Hepatocyte (in vitro differentiated cells): ENCODE results near the gene CRBN.

Source experiments
- EZH2 ChIP-seq: fragments of 200-600 bp; sonication (generic); IDR thresholded peaks from 2 replicates; pipeline ENCODE4 v1.6.1; 2016; ENCODE audit warnings: antibody characterized with exemption, mild to moderate bottlenecking, borderline replicate concordance
- EZH2phosphoT487 ChIP-seq: fragments of 200-600 bp; sonication (generic); IDR thresholded peaks from one replicate; pipeline ENCODE4 v1.6.1; 2018; ENCODE audit warnings: antibody characterized with exemption, mild to moderate bottlenecking, low read depth, moderate library complexity; ENCODE audit not compliant: unreplicated experiment, severe bottlenecking
- TF ChIP-seq, protein P1 (sequence below): fragments of 200-600 bp; sonication (generic); IDR thresholded peaks from 2 replicates; pipeline ENCODE4 v1.5.1; 2016; ENCODE audit warnings: antibody characterized with exemption, mild to moderate bottlenecking; ENCODE audit not compliant: poor library complexity

DNA sequence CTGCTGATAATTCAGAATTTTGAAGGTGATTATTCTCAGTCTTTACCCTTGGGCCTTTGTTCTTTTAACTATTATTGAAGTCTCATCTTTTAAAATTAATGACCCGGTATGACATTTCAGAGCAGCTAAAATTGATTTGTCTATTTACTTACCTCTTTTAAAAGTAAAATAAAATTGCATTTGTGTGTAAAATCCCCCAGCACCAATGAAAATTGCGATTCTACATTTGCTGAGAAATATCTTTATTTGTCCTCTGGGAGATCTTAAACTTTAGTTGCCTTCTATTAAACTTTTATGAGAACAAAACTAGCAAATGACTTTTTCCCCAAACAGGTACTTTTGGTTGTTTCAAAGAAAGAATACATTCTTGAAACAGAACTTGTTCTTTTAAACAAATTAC, 61.8 kb downstream of the CRBN start:
- TF ChIP-seq, protein P1, sequence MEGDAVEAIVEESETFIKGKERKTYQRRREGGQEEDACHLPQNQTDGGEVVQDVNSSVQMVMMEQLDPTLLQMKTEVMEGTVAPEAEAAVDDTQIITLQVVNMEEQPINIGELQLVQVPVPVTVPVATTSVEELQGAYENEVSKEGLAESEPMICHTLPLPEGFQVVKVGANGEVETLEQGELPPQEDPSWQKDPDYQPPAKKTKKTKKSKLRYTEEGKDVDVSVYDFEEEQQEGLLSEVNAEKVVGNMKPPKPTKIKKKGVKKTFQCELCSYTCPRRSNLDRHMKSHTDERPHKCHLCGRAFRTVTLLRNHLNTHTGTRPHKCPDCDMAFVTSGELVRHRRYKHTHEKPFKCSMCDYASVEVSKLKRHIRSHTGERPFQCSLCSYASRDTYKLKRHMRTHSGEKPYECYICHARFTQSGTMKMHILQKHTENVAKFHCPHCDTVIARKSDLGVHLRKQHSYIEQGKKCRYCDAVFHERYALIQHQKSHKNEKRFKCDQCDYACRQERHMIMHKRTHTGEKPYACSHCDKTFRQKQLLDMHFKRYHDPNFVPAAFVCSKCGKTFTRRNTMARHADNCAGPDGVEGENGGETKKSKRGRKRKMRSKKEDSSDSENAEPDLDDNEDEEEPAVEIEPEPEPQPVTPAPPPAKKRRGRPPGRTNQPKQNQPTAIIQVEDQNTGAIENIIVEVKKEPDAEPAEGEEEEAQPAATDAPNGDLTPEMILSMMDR = no peak
- TF ChIP-seq EZH2 = no peak
- TF ChIP-seq EZH2phosphoT487 = no peak
